Neural cell (in vitro differentiated cells): Measurements from ENCODE around the gene AGBL4.

Experiments used
- EZH2 ChIP-seq: fragments of 200-600, 300-800 bp; shearing (Covaris generic), sonication (generic); IDR thresholded peaks from 2 replicates; pipeline ENCODE4 v1.6.1; 2014; ENCODE audit warnings: antibody characterized with exemption, low read length, borderline replicate concordance, mild to moderate bottlenecking; ENCODE audit not compliant: insufficient read depth, poor library complexity, severe bottlenecking
- POLR2AphosphoS5 ChIP-seq: IDR thresholded peaks from 2 replicates; pipeline ENCODE4 v1.6.1; 2012
- TAF1 ChIP-seq: IDR thresholded peaks from 2 replicates; pipeline ENCODE4 v1.6.1; 2012; ENCODE audit warnings: low read depth
- TF ChIP-seq, protein P1 (sequence below): fragments of 450-650 bp; IDR thresholded peaks from 2 replicates; pipeline ENCODE4 v1.5.1; 2014; ENCODE audit warnings: antibody characterized with exemption, mild to moderate bottlenecking, moderate library complexity; ENCODE audit not compliant: poor library complexity, severe bottlenecking

DNA sequence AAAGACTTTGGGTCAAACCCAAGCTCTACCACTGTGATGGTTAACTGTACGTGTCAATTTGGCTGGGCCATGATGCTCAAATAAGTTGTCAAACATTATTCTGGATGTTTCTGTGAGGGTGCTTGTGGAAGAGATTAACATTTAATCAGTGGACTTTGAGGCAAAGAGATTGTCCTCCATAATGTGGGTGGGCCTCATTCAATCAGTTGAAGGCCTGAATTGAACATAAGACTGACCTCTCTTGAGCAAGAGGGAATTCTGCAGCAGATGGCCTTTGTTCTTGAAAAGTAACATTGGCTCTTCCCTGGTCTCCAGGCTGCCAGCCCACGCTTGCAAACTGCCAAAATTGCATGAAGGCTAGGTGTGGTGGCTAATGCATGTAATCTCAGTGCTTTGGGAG is 1457.3 kb downstream of the AGBL4 start:
- TF ChIP-seq TAF1 (no peak), POLR2AphosphoS5 (no peak), EZH2 (no peak)
- TF ChIP-seq, protein P1, sequence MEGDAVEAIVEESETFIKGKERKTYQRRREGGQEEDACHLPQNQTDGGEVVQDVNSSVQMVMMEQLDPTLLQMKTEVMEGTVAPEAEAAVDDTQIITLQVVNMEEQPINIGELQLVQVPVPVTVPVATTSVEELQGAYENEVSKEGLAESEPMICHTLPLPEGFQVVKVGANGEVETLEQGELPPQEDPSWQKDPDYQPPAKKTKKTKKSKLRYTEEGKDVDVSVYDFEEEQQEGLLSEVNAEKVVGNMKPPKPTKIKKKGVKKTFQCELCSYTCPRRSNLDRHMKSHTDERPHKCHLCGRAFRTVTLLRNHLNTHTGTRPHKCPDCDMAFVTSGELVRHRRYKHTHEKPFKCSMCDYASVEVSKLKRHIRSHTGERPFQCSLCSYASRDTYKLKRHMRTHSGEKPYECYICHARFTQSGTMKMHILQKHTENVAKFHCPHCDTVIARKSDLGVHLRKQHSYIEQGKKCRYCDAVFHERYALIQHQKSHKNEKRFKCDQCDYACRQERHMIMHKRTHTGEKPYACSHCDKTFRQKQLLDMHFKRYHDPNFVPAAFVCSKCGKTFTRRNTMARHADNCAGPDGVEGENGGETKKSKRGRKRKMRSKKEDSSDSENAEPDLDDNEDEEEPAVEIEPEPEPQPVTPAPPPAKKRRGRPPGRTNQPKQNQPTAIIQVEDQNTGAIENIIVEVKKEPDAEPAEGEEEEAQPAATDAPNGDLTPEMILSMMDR, result no peak
